Measurements from ENCODE around the gene NF1. TPM values are rescaled to one million over a fixed set of nuclear protein-coding genes. Genes with fewer than 3 reads are reported as not detected.

The NF1 gene
- total RNA-seq, 1 experiment from 2014 or later = 62.4 TPM

- BruUV-seq (replicated peaks) = no TSS peak
- H3K27me3 Mint-ChIP-seq (ENCODE audit: insufficient read depth, unreplicated experiment) = no peaks in the 10 kb centered on the region
- no peaks in the 10 kb centered on the region for H3K4me1 ChIP-seq
- peaks cover 25% of the 10 kb centered on the region for H3K36me3 Mint-ChIP-seq (ENCODE audit: insufficient read depth, unreplicated experiment)
- DNase-seq = no peak
- CTCF ChIA-PET = interaction anchor here (0.8 kb wide), 1 partner anchor 11 kb away, joined by 4 read pairs; no protein-coding TSS in a partner anchor
- no peak overlapping the region for H3K27ac Mint-ChIP-seq (ENCODE audit: unreplicated experiment)
- no peak overlapping the region for H3K4me3 Mint-ChIP-seq (ENCODE audit: unreplicated experiment)
- POLR2A ChIA-PET = no interaction called here
- H3K4me3 ChIP-seq (ENCODE audit: low read depth, low read length) = no peak overlapping the region
- H3K9me3 ChIP-seq = no peaks in the 10 kb centered on the region
- H3K9me3 Mint-ChIP-seq (ENCODE audit: unreplicated experiment) = no peaks in the 10 kb centered on the region
- H3K4me1 Mint-ChIP-seq (ENCODE audit: low read depth, unreplicated experiment) = peaks cover 20% of the 10 kb centered on the region
- no peaks in the 10 kb centered on the region for H3K27me3 ChIP-seq (replicated peaks; ENCODE audit: control insufficient read depth, insufficient read depth, low read length)
- TF ChIP-seq CTCF (IDR thresholded peaks at IDR 0.05; ENCODE audit: insufficient read depth in 1 of 2, low read depth in 1 of 2, low read length in 1 of 2, severe bottlenecking in 1 of 2, unreplicated experiment in 1 of 2) = no peak
- H3K36me3 ChIP-seq (ENCODE audit: control insufficient read depth, insufficient read depth, low read length) = no peaks in the 10 kb centered on the region
- intact Hi-C loops (cut with micrococcal nuclease; ENCODE audit: unreplicated experiment) = no loop called here
These were observed 41.5 kb downstream of the NF1 start for GRCh38 chr17:31136319-31136718.

GRCh38 chr17:31140111-31140510, 45.3 kb downstream of the NF1 start:
- Histone ChIP-seq H3K36me3 (ENCODE audit: control insufficient read depth, insufficient read depth, low read length) (no peaks in the 10 kb centered on the region), H3K9me3 (no peaks in the 10 kb centered on the region), H3K4me3 (ENCODE audit: low read depth, low read length) (no peak overlapping the region), H3K27me3 (replicated peaks; ENCODE audit: control insufficient read depth, insufficient read depth, low read length) (no peaks in the 10 kb centered on the region), H3K4me1 (no peaks in the 10 kb centered on the region)
- no TSS peak for BruUV-seq (replicated peaks)
- Mint-ChIP-seq H3K27ac (ENCODE audit: unreplicated experiment) (no peak overlapping the region), H3K4me1 (ENCODE audit: low read depth, unreplicated experiment) (peaks cover 20% of the 10 kb centered on the region), H3K27me3 (ENCODE audit: insufficient read depth, unreplicated experiment) (no peaks in the 10 kb centered on the region), H3K4me3 (ENCODE audit: unreplicated experiment) (no peak overlapping the region), H3K9me3 (ENCODE audit: unreplicated experiment) (no peaks in the 10 kb centered on the region), H3K36me3 (ENCODE audit: insufficient read depth, unreplicated experiment) (peaks cover 36% of the 10 kb centered on the region)
- POLR2A ChIA-PET = no interaction called here
- no peak for TF ChIP-seq CTCF (IDR thresholded peaks at IDR 0.05; ENCODE audit: insufficient read depth in 1 of 2, low read depth in 1 of 2, low read length in 1 of 2, severe bottlenecking in 1 of 2, unreplicated experiment in 1 of 2)
- intact Hi-C loops (cut with micrococcal nuclease; ENCODE audit: unreplicated experiment) = no loop called here
- CTCF ChIA-PET = no interaction called here
- DNase-seq = no peak

GRCh38 chr17:31144428-31144827, 49.7 kb downstream of the NF1 start:
- H3K27me3 ChIP-seq (replicated peaks; ENCODE audit: control insufficient read depth, insufficient read depth, low read length) = no peaks in the 10 kb centered on the region
- no peak overlapping the region for H3K4me3 Mint-ChIP-seq (ENCODE audit: unreplicated experiment)
- BruUV-seq (replicated peaks) = no TSS peak
- no peak overlapping the region for H3K27ac Mint-ChIP-seq (ENCODE audit: unreplicated experiment)
- no peak for TF ChIP-seq CTCF (IDR thresholded peaks at IDR 0.05; ENCODE audit: insufficient read depth in 1 of 2, low read depth in 1 of 2, low read length in 1 of 2, severe bottlenecking in 1 of 2, unreplicated experiment in 1 of 2)
- H3K36me3 Mint-ChIP-seq (ENCODE audit: insufficient read depth, unreplicated experiment) = peaks cover 10% of the 10 kb centered on the region
- H3K9me3 ChIP-seq = no peaks in the 10 kb centered on the region
- H3K27me3 Mint-ChIP-seq (ENCODE audit: insufficient read depth, unreplicated experiment) = no peaks in the 10 kb centered on the region
- no peak for DNase-seq
- H3K4me1 Mint-ChIP-seq (ENCODE audit: low read depth, unreplicated experiment) = peaks cover 18% of the 10 kb centered on the region
- H3K4me3 ChIP-seq (ENCODE audit: low read depth, low read length) = no peak overlapping the region
- no peaks in the 10 kb centered on the region for H3K9me3 Mint-ChIP-seq (ENCODE audit: unreplicated experiment)
- intact Hi-C loops (cut with micrococcal nuclease; ENCODE audit: unreplicated experiment) = no loop called here
- no peaks in the 10 kb centered on the region for H3K36me3 ChIP-seq (ENCODE audit: control insufficient read depth, insufficient read depth, low read length)
- ChIA-PET CTCF (no interaction called here), POLR2A (no interaction called here)
- H3K4me1 ChIP-seq = peaks cover 12% of the 10 kb centered on the region; the same call in 1 of the 2 replicates

Measured in Caco-2 (cell line).